ENCODE measurements around the gene SEMA3E.

- TF ChIP-seq CBX5 (IDR thresholded peaks at IDR 0.05; ENCODE audit: borderline replicate concordance, low read depth) (no peak), EZH2 (IDR thresholded peaks at IDR 0.05; ENCODE audit: borderline replicate concordance, low read depth, low read length) (no peak), ATF2 (CRISPR knock-in tag; IDR thresholded peaks at IDR 0.05) (no peak), CTCF (IDR thresholded peaks at IDR 0.05 in 2 of 3, conservative IDR thresholded peaks at IDR 0.05 in 1 of 3; ENCODE audit: insufficient read depth in 2 of 3, low read depth in 1 of 3, low read length in 3 of 3) (no peak), U2AF1 (optimal IDR thresholded peaks at IDR 0.05; ENCODE audit: low read depth, low read length) (no peak), KLF10 (CRISPR knock-in tag; IDR thresholded peaks at IDR 0.05) (no peak), SPI1 (IDR thresholded peaks at IDR 0.05; ENCODE audit: borderline replicate concordance, low read depth, low read length) (no peak), REST (IDR thresholded peaks at IDR 0.05; ENCODE audit: borderline replicate concordance) (no peak), REST (CRISPR knock-in tag; IDR thresholded peaks at IDR 0.05; ENCODE audit: low read depth) (no peak), ZNF263 (CRISPR knock-in tag; IDR thresholded peaks at IDR 0.05; ENCODE audit: borderline replicate concordance) (no peak)
Measured at GRCh38 chr7:83629117-83629880, 19.6 kb downstream of the SEMA3E start.
